NCI-H1417 treated with DMSO at 0.1 percent for 48 hours (cell line): ENCODE measurements around the gene PTTG2.

Experiments used
- DNase-seq: peaks from one replicate; lab custom pipeline; 2025; lab: John Stamatoyannopoulos, UW

The PTTG2 gene

GRCh38 chr4:37988670-37989069, 28.5 kb downstream of the PTTG2 start:
- DNase-seq: no peak

DNA sequence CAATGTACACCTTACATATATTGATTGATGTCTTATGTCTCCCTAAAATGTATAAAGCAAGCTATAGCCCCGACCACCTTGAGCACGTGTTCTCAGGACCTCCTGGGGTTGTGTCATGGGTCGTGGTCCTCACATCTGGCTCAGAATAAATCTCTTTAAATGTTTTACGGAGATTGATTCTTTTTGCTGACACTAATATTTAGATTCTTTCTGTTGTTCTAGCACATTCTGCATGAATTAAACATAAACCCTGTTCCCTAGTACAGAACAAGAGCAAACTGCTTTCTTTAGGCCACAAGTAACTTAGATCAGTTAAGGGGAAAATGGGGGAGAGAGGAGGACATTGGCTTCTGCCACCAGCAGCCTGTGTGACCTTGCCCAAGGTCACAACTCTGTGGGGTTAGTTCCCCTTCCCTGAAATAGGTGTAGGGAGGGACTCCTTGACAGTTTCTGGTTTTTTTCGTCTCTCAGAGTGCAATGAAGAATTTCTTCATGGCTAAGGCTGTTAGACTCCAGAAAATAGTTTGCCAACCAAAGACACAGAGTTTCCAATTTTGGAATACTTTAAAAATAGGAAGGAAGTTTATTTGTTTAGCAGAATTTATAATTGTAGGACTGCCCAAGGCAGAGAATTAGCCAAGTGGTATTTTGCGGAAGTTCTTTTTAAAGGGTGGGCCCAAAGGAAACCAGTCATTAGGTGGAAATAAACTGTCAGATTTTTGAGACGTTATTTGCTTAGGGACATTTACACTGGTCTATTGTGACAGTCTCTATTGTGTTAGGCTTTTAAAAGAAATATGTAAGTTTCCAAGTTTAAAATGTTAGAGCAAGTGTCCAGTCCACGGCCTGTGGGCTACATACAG, 29.4 kb downstream of the PTTG2 start:
- no peak for DNase-seq

DNA sequence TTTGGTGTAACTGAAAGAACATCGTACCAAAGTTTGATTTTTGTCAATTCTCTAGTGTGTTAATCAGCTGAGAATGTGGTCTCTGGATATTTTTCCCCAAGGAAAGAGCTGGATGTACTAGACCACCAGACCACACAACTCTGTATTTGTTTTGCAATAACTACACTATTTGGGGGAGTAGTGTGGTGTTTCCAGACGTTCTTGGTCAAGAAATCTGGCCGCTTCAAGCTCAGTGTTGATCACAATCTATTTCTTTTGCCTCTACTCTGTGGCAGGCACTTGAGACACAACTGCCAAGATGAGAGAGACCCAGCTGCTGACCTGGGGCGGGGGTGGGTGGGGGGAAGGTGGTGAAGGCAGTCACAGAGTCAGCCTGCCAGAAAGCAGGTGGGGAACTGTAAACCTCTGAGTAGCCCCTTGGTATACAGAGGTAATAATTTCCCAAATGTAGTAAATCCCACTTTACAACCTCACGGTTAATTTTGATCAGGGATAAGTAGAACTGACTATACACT, 30.6 kb downstream of the PTTG2 start:
- no peak for DNase-seq

DNA sequence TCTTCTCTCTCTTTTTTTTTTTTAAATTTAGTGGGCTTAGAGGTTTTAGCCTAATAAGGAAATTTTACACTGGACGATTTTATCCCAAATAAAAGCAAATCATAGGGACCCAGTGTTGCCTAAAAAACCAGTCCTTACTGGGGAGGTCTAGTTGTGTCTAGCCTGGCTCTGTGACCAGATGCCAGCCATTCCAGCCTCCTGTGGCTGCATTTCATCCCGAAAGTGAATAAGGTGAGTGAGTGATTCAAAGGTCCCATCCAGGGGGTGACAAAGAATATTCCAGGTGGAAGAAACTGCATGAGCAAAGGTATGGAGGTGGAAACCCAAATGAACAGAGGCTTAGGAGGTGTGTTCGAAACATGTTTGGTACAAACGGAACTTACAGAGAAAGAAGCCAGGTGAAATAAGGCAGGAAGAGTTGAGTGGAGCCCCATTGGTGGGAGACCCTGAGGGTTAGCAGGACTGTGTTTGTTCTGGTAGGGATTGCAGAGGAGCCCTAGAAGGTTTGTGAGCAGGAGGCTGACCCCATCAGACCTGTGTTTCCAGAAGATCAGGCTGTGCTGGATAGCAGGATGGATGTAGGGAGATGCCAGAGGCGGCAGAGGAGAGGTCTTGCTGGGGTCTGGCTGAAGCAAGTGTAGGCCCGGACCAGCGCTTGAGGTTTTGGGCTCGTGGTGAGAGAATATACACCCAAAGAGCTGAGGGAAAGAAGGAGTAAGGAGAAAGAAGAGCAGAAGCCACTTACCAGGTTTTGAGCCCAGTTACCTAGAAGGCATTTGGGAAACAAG, 31.6 kb downstream of the PTTG2 start:
- no peak for DNase-seq

DNA sequence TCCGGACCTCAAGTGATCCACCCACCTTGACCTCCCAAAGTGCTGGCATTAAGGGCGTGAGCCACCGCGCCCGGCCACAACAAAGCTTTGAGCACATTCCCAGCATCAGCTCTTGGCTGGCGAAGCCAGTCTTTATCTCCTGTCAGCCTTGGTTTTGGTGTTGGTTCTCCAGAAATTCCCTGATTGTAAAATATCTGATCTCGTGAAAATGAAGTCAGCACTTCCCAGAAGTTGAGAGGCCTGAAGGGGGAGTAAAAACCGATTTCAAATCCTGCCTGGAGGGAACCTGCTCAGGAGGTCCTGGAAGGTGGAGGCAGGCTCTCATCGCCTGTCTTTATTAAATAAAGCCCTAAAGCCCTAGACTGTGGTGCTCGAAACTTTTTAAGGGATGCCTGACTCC, 33.6 kb downstream of the PTTG2 start:
- no peak for DNase-seq

GRCh38 chr4:37994569-37994968, 34.4 kb downstream of the PTTG2 start:
- DNase-seq: no peak

- DNase-seq: no peak
These were observed 35.2 kb downstream of the PTTG2 start for GRCh38 chr4:37995299-37995821.

DNA sequence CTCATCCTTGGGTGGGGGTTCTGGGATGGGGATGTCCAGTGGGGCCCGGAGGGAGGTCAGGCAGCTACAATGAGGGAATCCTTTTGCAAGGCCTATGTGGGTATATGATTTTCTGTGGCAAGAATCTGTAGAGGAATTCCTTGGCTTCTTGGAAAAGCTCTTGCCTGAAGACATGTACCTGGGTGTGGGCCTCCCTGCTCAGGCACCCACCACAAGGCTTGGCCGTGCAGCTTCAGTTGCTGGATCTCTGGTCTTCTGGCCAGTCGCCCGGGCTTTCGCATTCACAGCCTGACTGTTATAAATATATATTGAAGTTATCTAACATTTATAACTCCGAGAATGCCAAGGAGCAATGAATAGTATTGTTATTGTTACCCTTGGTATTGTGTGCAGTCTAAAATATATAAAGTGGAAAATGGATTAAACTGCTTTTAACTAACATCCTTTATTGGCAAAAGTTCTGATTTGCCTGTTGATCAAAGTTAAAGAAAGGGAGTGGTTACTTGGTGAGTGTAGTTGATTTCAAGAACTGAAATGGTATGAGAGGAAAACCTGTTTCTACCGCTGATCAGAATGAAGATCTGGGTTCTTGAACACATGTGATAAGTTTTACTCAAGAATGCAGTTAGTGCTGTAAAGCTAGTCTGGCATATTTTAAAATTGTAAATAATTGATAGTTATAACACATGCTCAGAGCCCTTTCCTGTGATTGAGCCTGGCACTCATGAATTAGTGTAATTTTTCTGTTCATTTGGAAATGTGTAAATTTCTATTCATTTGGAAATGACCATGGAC, 36.0 kb downstream of the PTTG2 start:
- no peak for DNase-seq

DNA sequence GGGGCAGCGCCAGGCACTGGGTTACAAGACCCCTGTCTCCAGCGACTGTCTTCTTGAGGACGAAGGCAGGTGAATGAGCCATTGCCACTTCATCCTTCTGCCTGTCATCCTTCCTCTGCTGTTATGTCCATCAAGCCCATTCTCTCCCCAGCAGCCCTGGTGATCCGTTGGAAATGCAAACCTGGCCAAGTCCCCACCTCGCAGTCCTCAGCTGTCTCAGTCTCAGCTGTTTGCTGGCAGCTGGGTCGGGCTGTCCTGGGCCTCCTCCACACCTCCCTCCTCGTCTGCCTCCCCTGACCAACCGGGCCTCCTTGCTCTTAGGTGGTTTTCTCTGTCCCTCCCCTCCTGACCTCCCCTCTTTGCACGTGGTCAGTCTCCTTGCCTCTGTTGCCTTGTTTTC, 38.0 kb downstream of the PTTG2 start:
- DNase-seq: no peak

GRCh38 chr4:37999000-37999716, 39.0 kb downstream of the PTTG2 start:
- no peak for DNase-seq

GRCh38 chr4:37999965-38000364, 39.8 kb downstream of the PTTG2 start:
- DNase-seq: no peak

DNA sequence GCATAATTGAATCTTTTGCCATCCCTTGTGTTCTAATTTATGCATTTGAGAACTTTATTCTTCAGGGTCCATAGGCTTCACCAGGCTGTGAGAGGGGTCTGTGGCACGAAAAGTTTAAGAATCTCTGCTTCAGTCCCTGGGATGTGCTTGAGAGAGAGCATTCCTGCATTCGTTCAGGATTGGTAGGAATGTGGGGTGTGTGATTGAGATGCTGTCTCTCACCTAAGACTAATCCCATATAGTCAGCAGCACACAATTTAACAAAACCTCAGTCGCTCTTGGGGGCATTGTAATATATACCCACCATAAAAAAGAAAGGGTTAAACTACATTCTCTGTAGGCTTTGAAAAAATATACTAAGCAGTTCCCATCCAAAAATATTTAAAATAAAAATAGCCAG, 41.7 kb downstream of the PTTG2 start:
- DNase-seq: no peak

DNA sequence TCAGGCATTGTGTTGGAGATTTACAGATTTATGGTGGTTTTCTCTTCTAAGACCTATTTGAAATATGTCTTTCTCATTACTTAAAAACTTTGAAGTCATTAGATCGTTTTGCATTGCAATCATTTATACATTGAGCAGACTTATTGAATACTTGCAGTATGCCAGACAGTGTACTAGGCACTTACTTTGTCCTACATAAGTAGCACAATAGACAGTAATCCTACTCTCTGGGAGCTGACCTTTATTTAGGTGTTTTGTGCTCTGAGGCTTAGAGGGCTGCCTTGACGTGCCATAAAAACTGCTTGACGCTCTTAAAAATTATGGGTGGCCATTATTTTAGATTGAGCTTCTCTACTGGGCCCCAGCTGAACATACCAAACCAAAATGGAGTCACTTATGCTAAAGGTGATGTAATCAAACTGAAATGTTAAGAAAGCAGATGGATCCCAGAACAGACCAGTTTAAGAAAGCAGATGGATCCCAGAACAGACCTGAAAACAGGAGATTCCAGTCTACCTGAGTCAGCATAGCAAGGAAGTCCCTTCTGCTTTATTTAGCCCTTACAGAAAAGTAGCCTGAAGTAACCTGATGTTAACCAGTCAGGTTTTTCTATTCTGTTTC, 42.4 kb downstream of the PTTG2 start:
- no peak for DNase-seq

GRCh38 chr4:38003102-38003501, 42.9 kb downstream of the PTTG2 start:
- DNase-seq: no peak

GRCh38 chr4:38003628-38004027, 43.4 kb downstream of the PTTG2 start:
- no peak for DNase-seq

DNA sequence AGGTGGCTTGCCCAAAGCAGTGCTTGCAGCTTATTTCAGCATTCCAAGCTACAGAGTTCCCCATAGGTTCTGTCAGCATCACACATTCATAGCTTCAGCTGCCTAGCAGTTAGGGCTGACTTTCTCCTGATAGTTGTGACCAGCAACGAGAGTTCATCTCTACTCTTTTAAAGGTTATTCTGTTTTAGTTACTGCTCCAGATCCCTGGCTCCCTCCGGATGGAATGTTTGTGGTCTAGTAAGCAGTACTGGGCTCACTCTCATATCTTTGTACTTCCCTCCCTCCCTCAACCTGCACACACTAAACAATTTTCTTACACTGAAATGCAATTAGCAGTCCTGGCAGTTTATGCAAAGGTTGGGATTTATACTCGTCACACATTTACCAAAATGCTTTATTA, 43.9 kb downstream of the PTTG2 start:
- no peak for DNase-seq

- DNase-seq: no peak
These were observed 44.7 kb downstream of the PTTG2 start for GRCh38 chr4:38004887-38005286.

DNA sequence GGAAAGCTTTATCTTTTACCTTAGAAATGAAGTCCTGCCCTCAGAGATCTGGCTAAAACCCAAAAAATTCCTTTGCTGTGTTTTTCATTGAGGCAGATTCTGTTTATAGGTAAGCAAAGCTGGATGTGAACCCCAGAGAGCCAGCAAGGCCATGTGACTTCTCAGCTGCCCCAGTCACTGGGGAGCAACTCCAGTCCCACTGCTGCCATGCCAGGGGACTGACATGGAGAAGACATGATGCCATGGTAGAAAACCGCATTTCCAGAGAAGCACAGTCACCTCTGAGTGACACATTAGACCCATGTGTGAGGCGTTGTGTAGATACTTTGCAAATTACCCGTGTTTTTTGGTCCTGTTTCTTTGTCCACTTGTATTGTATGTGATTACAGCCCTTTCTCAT, 45.4 kb downstream of the PTTG2 start:
- DNase-seq: no peak

GRCh38 chr4:38007645-38008044, 47.4 kb downstream of the PTTG2 start:
- DNase-seq: no peak

- DNase-seq: no peak
These were observed 48.4 kb downstream of the PTTG2 start for GRCh38 chr4:38008571-38009021.

- DNase-seq: no peak
These were observed 49.2 kb downstream of the PTTG2 start for GRCh38 chr4:38009421-38009820.
